Breast epithelium (tissue), 3 donors: ENCODE results near the gene ABCA6.

Source experiments
- POLR2A ChIP-seq: fragments of 450-650 bp; IDR thresholded peaks from one replicate; pipeline ENCODE4 v1.6.1; 2016; ENCODE audit warnings: antibody characterized with exemption, mild to moderate bottlenecking, moderate library complexity
- TF ChIP-seq, protein P1 (sequence below), 3 donors: fragments of 450-650 bp; IDR thresholded peaks; one replicate each; pipeline ENCODE4 v1.5.1; 2016 to 2017; ENCODE audit warnings: antibody characterized with exemption in 3 of 3, mild to moderate bottlenecking in 3 of 3, moderate library complexity in 3 of 3

- TF ChIP-seq, protein P1, sequence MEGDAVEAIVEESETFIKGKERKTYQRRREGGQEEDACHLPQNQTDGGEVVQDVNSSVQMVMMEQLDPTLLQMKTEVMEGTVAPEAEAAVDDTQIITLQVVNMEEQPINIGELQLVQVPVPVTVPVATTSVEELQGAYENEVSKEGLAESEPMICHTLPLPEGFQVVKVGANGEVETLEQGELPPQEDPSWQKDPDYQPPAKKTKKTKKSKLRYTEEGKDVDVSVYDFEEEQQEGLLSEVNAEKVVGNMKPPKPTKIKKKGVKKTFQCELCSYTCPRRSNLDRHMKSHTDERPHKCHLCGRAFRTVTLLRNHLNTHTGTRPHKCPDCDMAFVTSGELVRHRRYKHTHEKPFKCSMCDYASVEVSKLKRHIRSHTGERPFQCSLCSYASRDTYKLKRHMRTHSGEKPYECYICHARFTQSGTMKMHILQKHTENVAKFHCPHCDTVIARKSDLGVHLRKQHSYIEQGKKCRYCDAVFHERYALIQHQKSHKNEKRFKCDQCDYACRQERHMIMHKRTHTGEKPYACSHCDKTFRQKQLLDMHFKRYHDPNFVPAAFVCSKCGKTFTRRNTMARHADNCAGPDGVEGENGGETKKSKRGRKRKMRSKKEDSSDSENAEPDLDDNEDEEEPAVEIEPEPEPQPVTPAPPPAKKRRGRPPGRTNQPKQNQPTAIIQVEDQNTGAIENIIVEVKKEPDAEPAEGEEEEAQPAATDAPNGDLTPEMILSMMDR (IDR thresholded peaks at IDR 0.05), result no peak
- no peak for TF ChIP-seq POLR2A
Measured at GRCh38 chr17:69048634-69049033, 93.1 kb downstream of the ABCA6 start.
